ENCODE data around the gene ASCL5. TPM values are rescaled to one million over a fixed set of nuclear protein-coding genes. Genes with fewer than 3 reads are reported as not detected.

ASCL5 gene
- total RNA-seq, 1 donor from 2014 or later, result not detected

GRCh38 chr1:201172326-201172725, 45.3 kb upstream of the ASCL5 start:
- Histone ChIP-seq H3K36me3 (no peaks in the 10 kb centered on the region), H3K27me3 (ENCODE audit: low read depth) (no peaks in the 10 kb centered on the region), H3K4me1 (peaks cover 14% of the 10 kb centered on the region), H3K4me3 (no peak overlapping the region), H3K9me3 (no peaks in the 10 kb centered on the region), H3K27ac (no peak overlapping the region)
- DNase-seq (no peak), ATAC-seq (no peak)
- TF ChIP-seq CTCF (IDR thresholded peaks at IDR 0.05), result no peak
- intact Hi-C loops (cut with DNase I), result no loop called here

GRCh38 chr1:201171063-201172036, 44.4 kb upstream of the ASCL5 start:
- peak; percentile 41 for TF ChIP-seq CTCF (IDR thresholded peaks at IDR 0.05)

GRCh38 chr1:201170533-201171062, 43.6 kb upstream of the ASCL5 start:
- Histone ChIP-seq H3K4me3 (peak overlapping the region; percentile 60), H3K9me3 (no peaks in the 10 kb centered on the region), H3K4me1 (peaks cover 14% of the 10 kb centered on the region), H3K27ac (peak overlapping the region; percentile 92), H3K27me3 (ENCODE audit: low read depth) (no peaks in the 10 kb centered on the region), H3K36me3 (no peaks in the 10 kb centered on the region)
- TF ChIP-seq CTCF (IDR thresholded peaks at IDR 0.05), result no peak
- DNase-seq, result peak; percentile 97
- intact Hi-C loops (cut with DNase I), result no loop called here
- ATAC-seq, result peak; percentile 100

More at GRCh38 chr1:201171063-201172036, 44.4 kb upstream of the ASCL5 start:
- H3K27ac ChIP-seq, result peak overlapping the region; percentile 92
- no peaks in the 10 kb centered on the region for H3K27me3 ChIP-seq (ENCODE audit: low read depth)
- H3K4me1 ChIP-seq, result peaks cover 14% of the 10 kb centered on the region
- ATAC-seq (peak; percentile 69 to 74), DNase-seq (peak; percentile 58)
- H3K36me3 ChIP-seq, result no peaks in the 10 kb centered on the region
- intact Hi-C loops (cut with DNase I), result no loop called here
- peak overlapping the region; percentile 60 for H3K4me3 ChIP-seq
- H3K9me3 ChIP-seq, result no peaks in the 10 kb centered on the region

GRCh38 chr1:201169971-201170532, 43.1 kb upstream of the ASCL5 start:
- Histone ChIP-seq H3K9me3 (no peaks in the 10 kb centered on the region), H3K4me1 (peaks cover 14% of the 10 kb centered on the region), H3K27me3 (ENCODE audit: low read depth) (no peaks in the 10 kb centered on the region), H3K4me3 (peak overlapping the region; percentile 60), H3K27ac (peak overlapping the region; percentile 92), H3K36me3 (no peaks in the 10 kb centered on the region)
- intact Hi-C loops (cut with DNase I), result no loop called here
- TF ChIP-seq CTCF (IDR thresholded peaks at IDR 0.05), result no peak
- DNase-seq, result no peak
- no peak for ATAC-seq

GRCh38 chr1:201169203-201169602, 42.2 kb upstream of the ASCL5 start:
- no peak overlapping the region for H3K4me3 ChIP-seq
- no peaks in the 10 kb centered on the region for H3K27me3 ChIP-seq (ENCODE audit: low read depth)
- H3K27ac ChIP-seq, result no peak overlapping the region
- no peaks in the 10 kb centered on the region for H3K9me3 ChIP-seq
- TF ChIP-seq CTCF (IDR thresholded peaks at IDR 0.05), result no peak
- no peak for DNase-seq
- no peak for ATAC-seq
- H3K4me1 ChIP-seq, result peaks cover 14% of the 10 kb centered on the region
- intact Hi-C loops (cut with DNase I), result no loop called here
- no peaks in the 10 kb centered on the region for H3K36me3 ChIP-seq
